ENCODE results near the gene PACS1.

PACS1 gene

DNA sequence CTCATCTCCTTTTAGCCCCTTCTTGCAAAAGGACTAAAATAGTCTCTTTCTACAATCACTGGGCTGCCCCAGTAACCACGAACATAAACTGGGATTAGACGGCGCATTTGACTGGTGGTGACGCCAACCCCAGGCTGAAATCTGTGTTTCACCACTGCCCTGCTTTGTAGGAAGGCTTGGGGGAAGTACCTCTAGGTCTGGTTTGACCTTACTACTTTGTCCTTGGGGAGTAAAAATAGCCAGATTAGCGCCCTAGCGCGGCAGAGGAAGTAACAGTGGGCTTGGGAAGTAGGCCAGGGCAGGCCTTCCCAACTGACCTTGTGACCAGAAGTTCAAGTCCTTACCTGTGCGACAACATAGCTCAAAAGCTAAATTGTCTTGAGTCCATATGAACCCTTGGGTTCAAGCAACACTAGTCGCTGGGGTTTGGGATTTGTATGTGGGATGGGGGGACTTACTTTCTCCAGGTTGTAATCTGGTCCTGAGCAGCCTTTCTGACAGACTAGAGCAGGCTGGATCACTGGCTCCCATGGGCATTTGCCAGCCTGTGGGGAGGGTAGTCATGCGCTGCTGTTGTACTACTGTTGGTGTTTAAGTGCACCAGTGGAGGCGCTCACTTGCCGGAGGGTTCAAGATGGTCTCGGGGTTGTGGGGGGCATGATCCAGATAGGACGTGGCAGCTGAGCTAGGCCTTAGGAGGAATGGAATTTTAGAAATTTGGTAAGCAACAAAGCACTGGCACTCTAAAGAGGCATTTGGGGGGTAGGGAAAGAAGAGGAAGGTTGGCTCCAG, 953 bp upstream of the PACS1 start:
- H3K4me3 ChIP-seq (ENCODE audit: control insufficient read depth, low read depth, low read length), result peak overlapping the region; percentile 33
- TF ChIP-seq, protein P1, sequence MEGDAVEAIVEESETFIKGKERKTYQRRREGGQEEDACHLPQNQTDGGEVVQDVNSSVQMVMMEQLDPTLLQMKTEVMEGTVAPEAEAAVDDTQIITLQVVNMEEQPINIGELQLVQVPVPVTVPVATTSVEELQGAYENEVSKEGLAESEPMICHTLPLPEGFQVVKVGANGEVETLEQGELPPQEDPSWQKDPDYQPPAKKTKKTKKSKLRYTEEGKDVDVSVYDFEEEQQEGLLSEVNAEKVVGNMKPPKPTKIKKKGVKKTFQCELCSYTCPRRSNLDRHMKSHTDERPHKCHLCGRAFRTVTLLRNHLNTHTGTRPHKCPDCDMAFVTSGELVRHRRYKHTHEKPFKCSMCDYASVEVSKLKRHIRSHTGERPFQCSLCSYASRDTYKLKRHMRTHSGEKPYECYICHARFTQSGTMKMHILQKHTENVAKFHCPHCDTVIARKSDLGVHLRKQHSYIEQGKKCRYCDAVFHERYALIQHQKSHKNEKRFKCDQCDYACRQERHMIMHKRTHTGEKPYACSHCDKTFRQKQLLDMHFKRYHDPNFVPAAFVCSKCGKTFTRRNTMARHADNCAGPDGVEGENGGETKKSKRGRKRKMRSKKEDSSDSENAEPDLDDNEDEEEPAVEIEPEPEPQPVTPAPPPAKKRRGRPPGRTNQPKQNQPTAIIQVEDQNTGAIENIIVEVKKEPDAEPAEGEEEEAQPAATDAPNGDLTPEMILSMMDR (conservative IDR thresholded peaks at IDR 0.05; ENCODE audit: control insufficient read depth, insufficient read depth, low read depth, low read length), result peak; percentile 16
- DNase-seq (ENCODE audit: low read depth), result peak; percentile 64

DNA sequence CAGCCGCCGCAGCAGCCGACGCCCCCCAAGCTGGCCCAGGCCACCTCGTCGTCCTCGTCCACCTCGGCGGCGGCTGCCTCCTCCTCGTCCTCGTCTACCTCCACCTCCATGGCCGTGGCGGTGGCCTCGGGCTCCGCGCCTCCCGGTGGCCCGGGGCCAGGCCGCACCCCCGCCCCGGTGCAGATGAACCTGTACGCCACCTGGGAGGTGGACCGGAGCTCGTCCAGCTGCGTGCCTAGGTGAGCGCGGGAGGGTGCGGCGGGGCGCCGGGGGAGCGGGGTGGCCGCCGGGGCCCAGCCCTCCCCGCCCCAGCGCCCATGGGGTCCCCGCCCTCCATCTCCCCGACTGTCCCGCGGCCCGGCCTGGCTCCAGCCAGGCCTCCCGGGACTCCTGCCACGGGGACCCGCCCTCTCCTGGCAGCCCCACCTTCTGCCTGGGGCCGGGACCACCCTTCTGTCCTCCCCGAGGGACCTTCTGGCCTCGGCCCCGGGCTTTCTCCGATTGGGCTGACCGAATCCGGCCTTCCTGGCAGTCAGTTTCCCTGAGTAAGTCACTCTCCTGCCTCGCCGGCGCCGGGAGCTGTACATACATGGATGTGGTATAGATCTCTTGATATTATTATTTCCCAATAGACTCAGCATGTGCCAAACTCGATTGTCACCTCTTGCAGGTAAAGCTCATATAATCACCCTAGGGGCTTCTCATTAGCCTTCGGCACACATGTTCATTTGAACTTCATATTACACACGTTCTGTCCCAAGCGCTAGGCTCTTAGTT, 720 bp downstream of the PACS1 start:
- H3K4me3 ChIP-seq (ENCODE audit: control insufficient read depth, low read depth, low read length), result peak overlapping the region; percentile 65
- TF ChIP-seq, protein P1 (conservative IDR thresholded peaks at IDR 0.05; ENCODE audit: control insufficient read depth, insufficient read depth, low read depth, low read length), result no peak
- DNase-seq (ENCODE audit: low read depth), result peak; percentile 24

DNA sequence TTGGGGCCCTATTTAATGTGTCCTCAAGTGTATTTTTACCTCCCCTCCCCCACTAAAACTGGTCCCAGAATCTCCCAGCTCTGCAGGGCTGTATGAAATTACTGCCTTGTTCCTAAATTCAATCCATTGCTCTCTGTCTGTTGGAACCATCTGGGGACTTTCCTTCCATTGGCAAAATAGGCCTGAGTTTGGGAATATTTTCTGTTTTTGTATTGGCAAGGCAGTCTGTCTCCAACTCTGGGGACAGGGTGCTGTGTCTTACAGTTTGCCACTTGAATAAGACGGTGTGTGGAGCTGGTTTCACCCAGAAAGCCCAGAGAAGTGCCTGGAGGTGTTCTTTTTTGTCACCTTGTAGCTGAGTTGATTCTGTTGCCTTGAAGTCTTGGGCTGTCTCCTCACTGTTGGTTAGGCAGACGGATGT, 1.3 kb downstream of the PACS1 start:
- DNase-seq (ENCODE audit: low read depth), result no peak
- H3K4me3 ChIP-seq (ENCODE audit: control insufficient read depth, low read depth, low read length), result peak overlapping the region; percentile 65
- TF ChIP-seq, protein P1 (conservative IDR thresholded peaks at IDR 0.05; ENCODE audit: control insufficient read depth, insufficient read depth, low read depth, low read length), result no peak

DNA sequence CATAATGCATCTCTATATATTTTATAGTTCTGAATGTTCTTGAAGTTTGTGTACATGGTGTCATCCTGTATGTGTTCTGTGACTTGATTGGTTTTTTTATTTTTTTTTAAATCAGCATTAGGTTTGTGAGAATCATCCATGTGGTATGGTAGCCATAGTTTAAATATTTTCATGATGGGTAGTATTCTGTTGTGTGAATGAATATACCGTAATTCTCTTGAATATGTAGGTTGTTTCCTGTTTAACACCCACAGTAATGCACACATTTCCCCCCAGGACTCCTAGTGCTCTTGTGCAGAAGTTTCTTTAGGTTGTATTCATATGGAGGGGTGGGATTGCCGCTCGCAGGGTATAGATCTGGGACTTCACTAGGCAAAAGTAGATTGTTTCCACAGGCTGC, 2.0 kb downstream of the PACS1 start:
- TF ChIP-seq, protein P1 (conservative IDR thresholded peaks at IDR 0.05; ENCODE audit: control insufficient read depth, insufficient read depth, low read depth, low read length), result no peak
- no peak overlapping the region for H3K4me3 ChIP-seq (ENCODE audit: control insufficient read depth, low read depth, low read length)
- DNase-seq (ENCODE audit: low read depth), result no peak

DNA sequence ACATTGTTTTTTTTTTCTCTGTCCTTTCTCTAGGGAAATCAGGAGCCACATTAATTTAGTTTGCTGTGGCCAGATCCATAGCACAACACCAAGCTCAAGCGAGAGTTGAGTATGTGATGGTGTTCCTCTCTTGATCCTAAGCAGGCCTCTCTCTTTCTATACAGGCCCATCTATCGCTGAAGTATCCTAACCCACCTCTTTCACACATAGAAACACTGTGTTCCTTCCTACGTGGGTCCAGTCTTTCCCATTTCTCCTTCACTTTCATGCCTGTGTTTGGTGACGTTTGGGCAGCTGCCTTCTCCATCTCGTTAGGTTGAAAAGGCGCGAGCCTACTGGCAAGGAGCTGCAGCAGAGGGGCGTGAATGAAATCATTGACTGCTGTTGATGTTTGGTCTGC, 2.4 kb downstream of the PACS1 start:
- DNase-seq (ENCODE audit: low read depth), result no peak
- TF ChIP-seq, protein P1 (conservative IDR thresholded peaks at IDR 0.05; ENCODE audit: control insufficient read depth, insufficient read depth, low read depth, low read length), result no peak
- H3K4me3 ChIP-seq (ENCODE audit: control insufficient read depth, low read depth, low read length), result no peak overlapping the region

DNA sequence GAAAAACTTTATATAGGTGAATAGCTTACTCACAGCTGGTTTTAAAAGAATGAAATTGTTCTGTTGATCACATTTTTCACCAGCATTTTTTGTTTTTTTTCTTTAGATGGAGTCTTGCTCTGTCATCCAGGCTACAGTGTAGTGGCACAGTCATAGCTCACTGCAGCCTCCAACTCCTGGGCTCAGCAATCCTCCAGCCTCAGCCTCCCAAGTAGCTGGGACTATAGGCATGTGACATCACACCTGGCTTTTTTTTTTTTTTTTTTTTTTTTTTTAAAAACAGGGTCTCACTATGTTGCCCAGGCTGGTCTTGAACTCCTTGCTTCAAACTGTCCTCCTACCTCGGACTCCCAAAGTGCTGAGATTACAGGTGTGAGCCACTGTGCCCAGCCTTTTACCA, 3.6 kb downstream of the PACS1 start:
- TF ChIP-seq, protein P1 (conservative IDR thresholded peaks at IDR 0.05; ENCODE audit: control insufficient read depth, insufficient read depth, low read depth, low read length), result no peak
- no peak for DNase-seq (ENCODE audit: low read depth)
- no peak overlapping the region for H3K4me3 ChIP-seq (ENCODE audit: control insufficient read depth, low read depth, low read length)

Data from fibroblast of mammary gland (primary cell).